ENCODE measurements around the gene EPHB1. TPM values are rescaled to one million over a fixed set of nuclear protein-coding genes. Genes with fewer than 3 reads are reported as not detected.

The EPHB1 gene
- total RNA-seq, 4 donors from 2014 or later = 1.00 to 8.9 (median 4.5) TPM

DNA sequence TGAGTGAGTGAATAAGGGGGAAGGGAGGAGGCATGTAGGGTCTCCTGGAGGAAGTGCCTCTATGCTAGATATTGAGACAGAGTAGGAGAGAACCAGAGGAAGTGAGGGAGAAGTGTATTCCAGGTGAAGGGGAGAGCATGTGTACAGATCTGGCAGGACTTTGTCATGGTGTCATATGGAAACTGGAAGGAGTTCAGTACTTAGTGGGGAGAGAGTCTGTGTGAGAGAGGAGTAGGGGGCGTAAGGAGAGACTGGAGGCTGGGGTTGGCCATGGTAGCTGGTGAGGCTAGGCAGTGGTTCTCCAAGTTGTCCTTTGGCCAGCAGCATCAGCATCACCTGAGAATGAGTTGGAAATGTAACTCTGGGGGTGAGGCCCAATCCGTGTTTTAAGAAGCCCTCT, 29.6 kb upstream of the EPHB1 start:
- TF ChIP-seq POLR2A (IDR thresholded peaks at IDR 0.05) = no peak
- TF ChIP-seq, protein P1, sequence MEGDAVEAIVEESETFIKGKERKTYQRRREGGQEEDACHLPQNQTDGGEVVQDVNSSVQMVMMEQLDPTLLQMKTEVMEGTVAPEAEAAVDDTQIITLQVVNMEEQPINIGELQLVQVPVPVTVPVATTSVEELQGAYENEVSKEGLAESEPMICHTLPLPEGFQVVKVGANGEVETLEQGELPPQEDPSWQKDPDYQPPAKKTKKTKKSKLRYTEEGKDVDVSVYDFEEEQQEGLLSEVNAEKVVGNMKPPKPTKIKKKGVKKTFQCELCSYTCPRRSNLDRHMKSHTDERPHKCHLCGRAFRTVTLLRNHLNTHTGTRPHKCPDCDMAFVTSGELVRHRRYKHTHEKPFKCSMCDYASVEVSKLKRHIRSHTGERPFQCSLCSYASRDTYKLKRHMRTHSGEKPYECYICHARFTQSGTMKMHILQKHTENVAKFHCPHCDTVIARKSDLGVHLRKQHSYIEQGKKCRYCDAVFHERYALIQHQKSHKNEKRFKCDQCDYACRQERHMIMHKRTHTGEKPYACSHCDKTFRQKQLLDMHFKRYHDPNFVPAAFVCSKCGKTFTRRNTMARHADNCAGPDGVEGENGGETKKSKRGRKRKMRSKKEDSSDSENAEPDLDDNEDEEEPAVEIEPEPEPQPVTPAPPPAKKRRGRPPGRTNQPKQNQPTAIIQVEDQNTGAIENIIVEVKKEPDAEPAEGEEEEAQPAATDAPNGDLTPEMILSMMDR (IDR thresholded peaks at IDR 0.05 in 4 of 5, conservative IDR thresholded peaks at IDR 0.05 in 1 of 5) = no peak
- Histone ChIP-seq H3K36me3 (no peaks in the 10 kb centered on the region), H3K4me3 (no peak overlapping the region), H3K27me3 (no peaks in the 10 kb centered on the region), H3K4me1 (peaks cover 0 to 3% of the 10 kb centered on the region in 2 donors), H3K27ac (no peak overlapping the region), H3K9me3 (no peaks in the 10 kb centered on the region)
- in situ Hi-C loops (cut with MboI; ENCODE audit: low sequenced_read_pairs in 4 of 4) (no loop called here), intact Hi-C loops (cut with DNase I; ENCODE audit: low total_unique reads) (no loop called here)
- ATAC-seq = no peak
- no peak for DNase-seq

DNA sequence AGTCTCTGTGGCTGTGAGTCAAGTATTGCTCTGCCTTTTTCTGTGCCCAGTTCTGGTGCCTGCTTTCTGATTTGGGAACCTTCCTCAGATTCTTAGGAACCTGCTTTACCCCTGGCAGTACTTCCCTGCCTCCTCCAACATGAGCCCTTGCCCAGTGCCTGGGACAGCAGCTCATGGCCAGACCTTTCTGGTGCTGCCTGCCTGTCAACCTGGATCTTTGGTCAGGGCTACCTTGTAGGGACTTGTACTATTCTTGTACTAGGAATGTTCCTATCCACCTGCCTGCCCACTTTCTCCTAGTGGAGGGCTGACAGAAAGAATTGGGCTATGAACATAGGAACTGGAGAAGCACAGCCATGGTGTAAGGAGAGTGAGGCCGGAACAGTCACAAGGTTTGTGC, 28.8 kb upstream of the EPHB1 start:
- TF ChIP-seq, protein P1 (IDR thresholded peaks at IDR 0.05 in 4 of 5, conservative IDR thresholded peaks at IDR 0.05 in 1 of 5) = no peak
- DNase-seq = no peak
- intact Hi-C loops (cut with DNase I; ENCODE audit: low total_unique reads) = no loop called here

GRCh38 chr3:134768116-134768515, 26.9 kb upstream of the EPHB1 start:
- in situ Hi-C loops (cut with MboI; ENCODE audit: low sequenced_read_pairs in 4 of 4) (no loop called here), intact Hi-C loops (cut with DNase I; ENCODE audit: low total_unique reads) (no loop called here)

More for the DNA sequence above, 28.8 kb upstream of the EPHB1 start:
- in situ Hi-C loops (cut with MboI; ENCODE audit: low sequenced_read_pairs in 4 of 4) = no loop called here
- Histone ChIP-seq H3K36me3 (no peaks in the 10 kb centered on the region), H3K9me3 (no peaks in the 10 kb centered on the region), H3K27me3 (no peaks in the 10 kb centered on the region), H3K27ac (no peak overlapping the region), H3K4me3 (no peak overlapping the region), H3K4me1 (peaks cover 0 to 3% of the 10 kb centered on the region in 2 donors)
- peak in 1 of 2 donors; percentile 33 for ATAC-seq

GRCh38 chr3:134768837-134769236, 26.2 kb upstream of the EPHB1 start:
- in situ Hi-C loops (cut with MboI; ENCODE audit: low sequenced_read_pairs in 4 of 4) = no loop called here
- Histone ChIP-seq H3K27ac (no peak overlapping the region), H3K36me3 (no peaks in the 10 kb centered on the region), H3K4me3 (no peak overlapping the region), H3K9me3 (no peaks in the 10 kb centered on the region), H3K27me3 (no peaks in the 10 kb centered on the region), H3K4me1 (peaks cover 0 to 5% of the 10 kb centered on the region in 2 donors)
- TF ChIP-seq POLR2A (IDR thresholded peaks at IDR 0.05) = no peak
- TF ChIP-seq, protein P1 (IDR thresholded peaks at IDR 0.05 in 4 of 5, conservative IDR thresholded peaks at IDR 0.05 in 1 of 5) = no peak
- ATAC-seq (no peak), DNase-seq (no peak)
- intact Hi-C loops (cut with DNase I; ENCODE audit: low total_unique reads) = no loop called here

More at GRCh38 chr3:134768116-134768515, 26.9 kb upstream of the EPHB1 start:
- ATAC-seq (no peak), DNase-seq (no peak)
- no peaks in the 10 kb centered on the region for H3K9me3 ChIP-seq
- TF ChIP-seq, protein P1 (IDR thresholded peaks at IDR 0.05 in 4 of 5, conservative IDR thresholded peaks at IDR 0.05 in 1 of 5) = no peak
- no peak for TF ChIP-seq POLR2A (IDR thresholded peaks at IDR 0.05)
- H3K36me3 ChIP-seq = no peaks in the 10 kb centered on the region
- no peaks in the 10 kb centered on the region for H3K27me3 ChIP-seq
- H3K4me3 ChIP-seq = no peak overlapping the region
- H3K4me1 ChIP-seq = peaks cover 0 to 5% of the 10 kb centered on the region in 2 donors
- no peak overlapping the region for H3K27ac ChIP-seq

- H3K27ac ChIP-seq = no peak overlapping the region
- TF ChIP-seq, protein P1 (IDR thresholded peaks at IDR 0.05 in 4 of 5, conservative IDR thresholded peaks at IDR 0.05 in 1 of 5) = no peak
- no peak for TF ChIP-seq POLR2A (IDR thresholded peaks at IDR 0.05)
- peaks cover 0 to 5% of the 10 kb centered on the region in 2 donors for H3K4me1 ChIP-seq
- H3K27me3 ChIP-seq = no peaks in the 10 kb centered on the region
- DNase-seq = no peak
- intact Hi-C loops (cut with DNase I; ENCODE audit: low total_unique reads) = no loop called here
- ATAC-seq = no peak
- in situ Hi-C loops (cut with MboI; ENCODE audit: low sequenced_read_pairs in 4 of 4) = no loop called here
- H3K4me3 ChIP-seq = no peak overlapping the region
- no peaks in the 10 kb centered on the region for H3K36me3 ChIP-seq
- no peaks in the 10 kb centered on the region for H3K9me3 ChIP-seq
These were observed 25.7 kb upstream of the EPHB1 start for GRCh38 chr3:134769287-134769868.
